OCI-M2 (cell line): Measurements from ENCODE around the gene ITPR2.
"Not testable (repeated sequence)": the region's sequence is repeated elsewhere in the genome, so short reads cannot be mapped to it uniquely, and the experiment has no call there.

Experiments used
- DNase-seq: peaks from one replicate; lab custom pipeline; 2025; ENCODE audit not compliant: unreplicated experiment; lab: John Stamatoyannopoulos, UW

ITPR2 gene

DNA sequence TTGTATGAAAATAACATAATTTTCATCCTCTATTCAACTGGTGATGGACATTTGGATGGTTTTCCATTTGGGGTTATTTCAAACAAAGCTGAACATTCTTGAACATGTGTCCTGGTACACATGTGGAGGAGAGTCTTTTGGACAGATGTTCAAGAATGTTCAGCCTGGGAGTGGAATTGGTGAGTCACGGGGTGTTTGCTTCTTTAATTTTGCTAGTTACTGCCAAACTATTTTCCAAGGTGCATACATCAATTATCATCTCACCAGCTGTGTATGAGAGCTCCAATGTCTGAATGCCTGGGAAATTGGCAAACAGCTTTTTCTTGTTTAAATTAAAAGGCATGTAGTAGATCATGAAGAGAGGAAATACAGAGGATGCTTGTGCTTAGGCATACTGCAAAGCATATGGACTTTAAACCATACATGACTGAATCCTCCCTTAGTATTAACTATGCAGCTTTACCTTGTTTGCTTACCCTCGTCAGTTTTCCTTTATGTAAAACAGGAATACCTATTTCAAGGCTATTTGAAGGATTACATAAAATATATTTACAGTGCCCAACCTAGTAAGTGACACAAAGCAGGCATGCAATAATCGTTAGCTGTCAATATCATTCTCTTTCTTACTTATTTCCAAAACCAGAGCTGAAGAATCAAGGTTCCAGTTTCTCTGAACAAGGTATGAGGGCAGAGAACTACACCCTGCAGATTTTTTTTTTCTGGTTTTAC, 152.1 kb downstream of the ITPR2 start:
- no peak for DNase-seq

DNA sequence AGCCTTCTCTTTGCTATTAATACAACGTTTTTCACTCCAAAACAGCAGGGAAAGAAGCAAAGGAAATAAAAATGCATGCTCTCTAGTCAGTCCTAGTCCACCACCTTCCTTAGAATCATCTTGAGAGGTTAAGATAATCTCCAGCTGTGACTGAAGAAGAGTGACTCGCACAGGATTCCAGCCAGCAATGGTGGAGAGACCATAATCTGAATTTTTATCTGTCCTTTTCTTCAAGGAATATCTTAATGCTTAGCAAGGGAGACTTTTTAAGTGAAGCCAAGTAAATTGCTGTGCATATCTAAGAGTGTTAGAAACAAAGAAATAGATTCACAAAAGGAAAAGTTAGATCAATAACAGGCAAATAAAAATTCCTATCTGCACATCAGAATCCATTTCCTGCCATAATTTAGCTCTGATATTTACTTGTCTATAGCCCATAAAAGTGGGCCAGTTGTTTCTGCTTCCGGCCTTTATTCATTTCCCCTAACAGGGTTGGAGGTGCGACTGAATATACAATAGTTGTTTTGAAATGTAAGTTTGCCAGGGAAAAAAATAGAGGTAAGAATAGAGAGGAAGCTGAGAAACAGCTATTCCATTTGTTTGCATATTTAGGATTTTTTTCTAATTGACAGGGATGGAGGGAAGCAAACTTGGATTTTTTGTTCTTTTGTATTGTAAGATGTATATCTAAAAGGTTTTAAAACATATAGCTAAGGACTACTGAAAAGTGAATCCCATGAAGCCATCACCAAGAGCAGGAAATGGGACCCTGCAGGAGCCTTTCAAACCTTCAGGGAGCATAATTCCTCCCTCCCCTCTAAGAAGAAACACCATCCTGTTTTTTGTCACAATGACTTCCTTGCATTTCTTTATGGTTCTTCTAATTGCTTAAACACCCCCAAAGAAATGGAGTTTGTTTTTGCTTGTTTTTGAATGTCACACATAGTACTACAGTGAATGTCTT, 154.0 kb downstream of the ITPR2 start:
- no peak for DNase-seq

DNA sequence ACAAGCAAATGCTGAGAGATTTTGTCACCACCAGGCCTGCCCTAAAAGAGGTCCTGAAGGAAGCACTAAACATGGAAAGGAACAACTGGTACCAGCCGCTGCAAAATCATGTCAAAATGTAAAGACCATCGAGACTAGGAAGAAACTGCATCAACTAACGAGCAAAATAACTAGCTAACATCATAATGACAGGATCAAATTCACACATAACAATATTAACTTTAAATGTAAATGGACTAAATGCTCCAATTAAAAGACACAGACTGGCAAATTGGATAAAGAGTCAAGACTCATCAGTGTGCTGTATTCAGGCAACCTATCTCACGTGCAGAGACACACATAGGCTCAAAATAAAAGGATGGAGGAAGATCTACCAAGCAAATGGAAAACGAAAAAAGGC, 161.5 kb downstream of the ITPR2 start:
- DNase-seq = not testable (repeated sequence)

DNA sequence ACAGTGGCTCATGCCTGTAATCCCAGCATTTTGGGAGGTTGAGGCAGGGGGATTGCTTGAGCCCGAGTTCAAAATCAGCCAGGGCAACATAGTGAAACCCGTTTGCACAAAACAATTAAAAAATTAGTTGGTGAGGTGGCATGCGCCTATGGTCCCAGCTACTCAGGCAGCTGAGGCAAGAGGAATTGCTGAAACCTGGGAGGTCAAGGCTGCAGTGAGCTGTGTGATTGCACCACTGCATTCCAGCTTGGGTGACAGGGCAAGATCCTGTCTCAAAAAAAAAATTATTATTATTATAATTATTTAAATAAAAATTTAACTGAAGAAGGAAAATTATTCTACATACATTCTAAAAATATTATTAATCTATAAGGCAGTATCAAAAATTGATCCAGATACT, 164.1 kb downstream of the ITPR2 start:
- no peak for DNase-seq

DNA sequence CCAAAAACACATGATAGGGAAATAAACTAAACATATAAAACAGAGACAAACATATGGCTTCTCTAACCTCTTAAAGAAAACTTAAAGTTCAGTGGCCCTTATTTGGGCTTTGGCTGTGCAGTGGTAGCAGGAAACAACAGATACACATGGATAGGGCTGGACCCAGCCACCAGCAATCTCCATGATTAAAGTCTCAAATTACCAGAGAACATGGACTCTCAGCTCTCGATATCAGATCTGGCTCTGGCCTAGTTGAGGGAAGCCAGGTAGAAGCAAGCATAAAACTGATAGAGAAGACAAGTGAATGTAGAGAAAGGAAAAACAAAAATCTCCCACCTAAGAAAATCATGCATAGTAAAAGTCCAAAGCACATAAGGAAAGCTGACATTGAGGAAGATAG, 164.8 kb downstream of the ITPR2 start:
- DNase-seq = no peak

DNA sequence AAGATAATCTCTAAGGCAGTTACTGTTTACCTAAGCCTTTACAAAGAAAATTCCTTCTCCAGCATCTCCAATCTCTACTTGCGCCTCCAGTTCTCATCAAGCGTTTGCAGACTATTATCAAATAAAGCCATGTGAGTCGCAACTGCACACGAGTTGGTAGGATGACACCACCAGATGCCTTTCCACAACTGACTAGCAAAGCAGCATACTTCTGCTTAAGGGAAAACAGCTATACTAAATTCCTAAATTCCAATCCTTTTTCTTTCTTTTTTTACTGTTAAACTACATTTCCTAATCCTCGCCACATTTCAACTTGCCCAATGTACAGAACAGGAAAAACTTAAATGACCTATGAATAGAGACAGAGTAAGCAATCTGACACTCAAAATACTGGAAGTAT, 166.7 kb downstream of the ITPR2 start:
- no peak for DNase-seq

DNA sequence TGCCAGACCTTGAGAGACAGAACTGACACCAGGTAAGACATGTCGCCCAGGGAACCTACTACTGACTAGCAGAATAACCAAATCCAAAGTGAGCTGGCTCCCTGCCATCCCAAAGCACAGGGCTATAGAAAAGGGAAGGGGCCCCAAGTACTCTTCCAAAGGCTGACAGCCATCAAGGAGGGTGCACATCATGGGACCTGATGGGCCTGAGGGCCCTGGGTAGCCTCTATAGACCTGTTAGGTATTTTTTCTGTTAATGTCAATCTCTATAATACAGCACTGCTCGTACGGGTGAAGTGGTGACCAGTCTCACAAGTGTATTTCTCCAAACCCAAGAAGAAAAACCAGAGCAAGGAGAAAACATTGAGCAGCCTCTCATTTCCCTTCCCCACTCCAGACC, 171.6 kb downstream of the ITPR2 start:
- DNase-seq = no peak

DNA sequence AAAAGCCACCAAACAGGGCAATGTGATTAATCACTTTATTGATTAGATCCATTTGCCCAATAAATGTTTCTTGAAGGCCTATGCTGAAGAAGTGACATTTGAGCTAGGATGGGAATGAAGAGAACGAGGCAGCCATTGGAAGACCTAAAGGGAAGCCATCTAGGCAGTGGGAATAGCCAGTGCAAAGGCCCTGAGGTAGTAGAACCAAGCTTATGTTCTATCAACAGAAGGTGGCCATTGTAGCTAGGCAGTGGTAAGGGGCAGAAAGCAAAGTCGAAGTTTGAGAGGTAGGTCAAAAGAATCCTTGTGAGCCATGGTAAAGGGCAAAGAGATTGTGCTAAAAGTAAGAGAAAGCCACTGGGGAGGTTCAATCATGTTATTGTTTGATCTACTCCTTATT, 173.1 kb downstream of the ITPR2 start:
- no peak for DNase-seq

DNA sequence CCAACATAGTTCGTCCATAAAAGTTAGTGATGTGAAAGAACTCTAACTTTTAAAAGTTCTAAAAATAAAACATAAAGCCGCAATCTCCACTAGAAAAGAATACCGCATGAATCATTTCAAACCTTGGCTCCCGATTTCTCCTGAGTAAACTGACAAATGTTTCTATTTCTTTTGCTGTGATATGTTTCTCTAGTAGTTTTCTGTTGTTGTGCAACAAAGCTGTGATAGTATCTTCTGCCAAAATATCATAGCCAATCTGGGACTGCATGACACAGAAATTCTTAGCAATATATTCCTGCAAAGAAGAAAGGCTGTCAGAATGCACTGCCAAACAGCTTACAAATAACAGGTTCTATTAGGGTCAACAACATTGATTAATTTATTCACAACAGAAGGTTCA, 174.0 kb downstream of the ITPR2 start:
- DNase-seq = no peak

DNA sequence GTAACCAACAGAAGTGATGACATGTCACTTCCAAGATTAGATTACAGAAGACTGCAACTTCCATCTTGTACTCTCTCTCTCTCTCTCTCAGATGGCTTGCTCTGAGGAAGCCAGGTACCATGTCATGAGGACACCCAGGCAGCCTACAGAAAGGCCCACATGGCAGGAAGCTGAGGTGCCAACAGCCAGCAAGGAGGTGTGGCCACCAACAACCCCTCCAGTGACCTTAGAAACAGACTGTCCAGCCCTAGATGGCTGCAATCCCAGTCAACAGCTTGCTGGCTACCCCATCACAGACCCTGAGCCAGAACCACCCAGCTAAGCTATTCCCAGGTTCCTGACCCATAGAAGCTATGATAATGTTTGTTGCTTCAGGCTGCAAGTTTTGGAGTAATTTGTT, 178.4 kb downstream of the ITPR2 start:
- DNase-seq = no peak

DNA sequence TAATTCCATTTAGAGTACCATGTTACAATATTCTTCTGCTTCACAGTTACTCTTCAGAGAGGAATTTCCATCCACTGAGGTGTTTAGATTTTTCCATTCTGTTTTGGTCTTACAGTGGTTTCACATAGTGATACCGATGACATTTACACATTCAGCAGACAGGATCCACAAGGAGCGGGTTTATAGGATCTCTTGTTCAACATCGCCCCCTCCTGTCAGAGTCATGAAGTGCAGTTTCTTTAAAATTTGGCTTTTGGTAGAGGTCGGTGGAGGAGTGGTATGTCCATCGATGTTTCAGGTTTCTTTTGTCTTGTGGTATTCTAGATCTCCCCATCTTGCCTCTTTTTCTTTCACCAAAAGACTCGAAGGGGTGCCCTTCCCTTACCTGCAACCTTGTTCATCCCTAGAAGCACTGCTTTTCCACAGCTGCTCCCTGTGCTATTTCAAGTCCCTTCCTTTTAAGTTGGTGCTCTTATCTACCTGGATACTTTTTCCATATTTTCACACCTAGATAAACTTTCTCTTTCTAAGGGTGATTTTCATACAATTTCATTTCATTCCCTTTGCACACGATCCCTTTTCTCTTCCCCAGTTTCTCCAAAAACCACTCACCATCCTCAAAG, 181.3 kb downstream of the ITPR2 start:
- DNase-seq = peak; percentile 1

DNA sequence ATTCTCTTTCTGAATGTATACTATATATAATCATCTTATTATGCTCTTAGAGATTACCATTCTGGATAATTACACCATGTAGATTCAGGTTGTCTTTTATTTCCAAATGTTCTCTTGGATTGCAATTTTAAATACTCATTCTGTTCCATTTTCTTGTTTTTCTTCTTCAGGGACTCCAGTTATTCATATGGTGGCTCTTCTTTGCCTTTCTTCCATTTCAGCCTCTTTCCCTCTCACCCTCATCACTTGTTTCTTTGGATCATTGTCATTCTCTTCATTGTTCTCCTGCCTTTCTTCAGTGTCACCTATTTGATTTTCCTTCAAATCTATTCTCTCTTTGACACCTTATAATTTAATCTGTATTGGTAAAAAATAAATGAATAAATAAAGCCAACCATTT, 182.0 kb downstream of the ITPR2 start:
- no peak for DNase-seq

DNA sequence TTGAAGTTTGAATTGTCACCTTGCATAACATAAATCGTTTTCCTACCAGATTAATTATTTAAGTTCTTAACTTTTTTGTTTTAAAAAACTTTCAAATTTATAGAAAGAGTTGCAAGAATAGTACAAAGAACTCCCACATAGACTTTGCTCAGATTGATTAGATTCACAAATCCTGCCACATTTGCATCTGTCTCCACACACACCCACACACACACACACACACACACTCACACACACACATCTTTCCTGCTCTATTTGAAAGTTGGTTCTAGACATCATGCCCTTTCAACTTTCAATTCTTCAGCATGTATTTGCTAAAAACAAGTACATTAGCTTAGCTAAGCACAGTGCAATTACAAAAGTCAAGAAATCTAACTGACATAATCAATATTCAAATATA, 184.0 kb downstream of the ITPR2 start:
- DNase-seq = no peak

DNA sequence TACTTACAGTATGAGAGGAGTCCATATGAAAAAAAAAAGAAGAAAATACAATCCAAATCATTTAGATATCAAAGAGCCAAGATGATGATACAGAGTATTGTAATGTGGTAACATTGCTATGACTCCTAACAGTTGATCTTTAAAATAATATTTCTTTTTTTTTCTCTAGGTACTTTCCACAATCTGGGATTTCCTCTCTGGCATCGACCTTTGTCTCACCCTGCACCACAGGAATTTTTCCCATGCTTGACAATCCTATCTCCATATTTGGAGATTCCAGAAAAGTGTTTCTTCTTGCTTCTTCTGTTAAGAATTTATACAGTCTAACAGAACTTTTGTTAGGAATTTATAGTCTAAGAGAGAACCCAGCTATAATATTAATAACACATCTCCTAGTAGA, 184.4 kb downstream of the ITPR2 start:
- no peak for DNase-seq

DNA sequence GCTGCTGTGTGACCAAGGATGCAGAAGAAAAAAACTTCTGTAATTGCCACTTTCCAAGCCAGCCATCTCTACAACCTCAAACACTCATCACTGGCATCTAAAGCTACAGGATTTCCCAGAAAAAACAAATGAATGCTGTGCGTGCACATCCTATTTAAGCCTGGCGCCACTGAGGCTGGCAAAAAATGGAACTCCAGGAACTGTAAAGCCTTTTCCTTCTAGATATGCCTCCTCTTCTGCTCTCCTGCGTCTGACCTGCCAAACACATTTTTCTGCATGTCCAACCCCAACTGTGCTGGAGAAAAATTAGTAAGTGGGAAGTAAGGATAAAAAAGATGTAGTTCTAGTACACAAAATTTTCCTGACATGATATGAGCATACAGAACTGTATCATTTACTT, 184.9 kb downstream of the ITPR2 start:
- no peak for DNase-seq

DNA sequence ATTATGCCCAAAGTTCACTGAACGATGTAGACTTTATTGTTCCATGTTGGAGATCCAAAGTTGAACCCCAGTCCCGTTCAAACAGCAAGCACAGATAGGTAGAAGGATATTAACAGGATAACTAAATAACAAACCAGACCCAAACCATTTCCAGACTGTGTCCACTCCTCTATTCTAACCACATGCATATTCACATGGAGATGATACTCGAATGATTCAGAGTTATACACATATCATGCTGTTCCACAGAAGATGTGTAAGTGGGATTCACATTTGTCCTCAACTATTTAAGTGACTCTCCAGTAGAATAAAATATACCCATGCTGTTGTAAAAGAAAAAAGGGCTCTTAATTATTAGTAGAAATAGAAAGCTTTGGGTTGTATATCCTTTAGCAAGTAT, 185.9 kb downstream of the ITPR2 start:
- DNase-seq = no peak

DNA sequence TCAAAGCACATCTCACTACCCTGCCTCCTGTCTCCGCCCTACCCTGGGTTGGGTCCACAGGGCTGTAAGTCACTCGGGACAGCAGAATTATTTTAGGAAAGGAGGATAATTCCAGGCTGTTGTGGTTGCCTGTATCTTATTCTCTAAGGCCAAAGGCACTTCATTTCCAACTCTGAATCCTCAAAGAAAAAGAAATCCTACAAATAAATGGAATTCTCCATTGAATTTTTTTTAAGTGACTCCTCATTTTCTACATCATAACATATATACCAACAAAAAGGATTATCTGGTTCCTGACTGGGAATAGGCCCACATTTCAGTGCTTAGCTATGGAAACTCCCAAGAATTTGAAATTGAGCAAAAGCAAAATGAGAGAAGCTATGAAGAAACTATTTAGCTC, 186.4 kb downstream of the ITPR2 start:
- DNase-seq = no peak

DNA sequence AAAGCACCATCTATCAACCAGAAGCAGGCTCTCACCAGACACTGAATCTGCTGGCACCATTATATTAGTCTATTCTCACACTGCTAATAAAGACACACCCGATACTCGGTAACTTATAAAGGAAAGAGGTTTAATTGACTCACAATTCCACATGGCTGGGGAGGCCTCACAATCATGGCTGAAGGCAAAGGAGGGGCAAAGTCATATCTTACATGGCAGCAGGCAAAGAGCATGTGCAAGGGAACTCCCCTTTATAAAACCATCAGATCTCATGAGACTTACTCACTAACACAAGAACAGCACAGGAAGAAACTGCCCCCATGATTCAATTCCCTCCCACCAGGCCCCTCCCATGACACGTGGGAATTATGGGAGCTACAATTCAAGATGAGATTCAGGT, 188.6 kb downstream of the ITPR2 start:
- DNase-seq = not testable (repeated sequence)

DNA sequence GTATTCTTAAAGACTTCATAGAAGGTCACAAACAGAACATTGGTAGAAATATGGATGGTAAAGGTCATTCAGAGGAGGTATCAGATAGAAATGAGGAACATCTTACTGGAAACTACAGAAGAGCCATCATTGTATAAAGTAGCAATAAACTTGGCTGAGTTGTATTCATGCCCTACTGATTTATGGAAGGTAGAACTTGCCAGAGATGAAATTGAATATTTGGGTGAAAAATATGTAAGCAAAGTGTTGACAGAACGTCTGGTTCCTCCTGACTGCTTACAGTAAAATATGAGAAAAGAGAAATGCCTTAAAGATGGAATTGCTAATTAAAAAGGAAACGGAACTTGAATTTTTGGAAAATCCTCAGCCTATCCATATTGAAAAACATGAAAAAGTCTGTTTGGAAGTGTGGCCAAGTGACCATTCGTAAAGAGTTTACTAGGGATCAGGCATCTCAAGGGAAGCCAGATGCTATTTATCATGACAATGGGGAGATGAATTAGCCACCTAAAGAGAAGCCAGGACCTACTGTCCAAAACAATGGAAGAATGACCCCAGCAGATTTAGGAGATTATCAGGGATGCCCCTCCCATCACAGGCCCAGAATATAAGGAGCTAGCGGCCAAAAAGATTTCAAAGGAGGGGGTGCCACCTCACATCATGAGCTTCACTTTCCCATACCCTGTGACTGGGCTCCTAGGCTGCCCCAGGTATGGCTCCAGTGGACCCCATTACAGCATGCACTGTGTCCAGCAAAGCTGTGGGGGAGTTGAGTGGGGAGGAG, 189.3 kb downstream of the ITPR2 start:
- no peak for DNase-seq

DNA sequence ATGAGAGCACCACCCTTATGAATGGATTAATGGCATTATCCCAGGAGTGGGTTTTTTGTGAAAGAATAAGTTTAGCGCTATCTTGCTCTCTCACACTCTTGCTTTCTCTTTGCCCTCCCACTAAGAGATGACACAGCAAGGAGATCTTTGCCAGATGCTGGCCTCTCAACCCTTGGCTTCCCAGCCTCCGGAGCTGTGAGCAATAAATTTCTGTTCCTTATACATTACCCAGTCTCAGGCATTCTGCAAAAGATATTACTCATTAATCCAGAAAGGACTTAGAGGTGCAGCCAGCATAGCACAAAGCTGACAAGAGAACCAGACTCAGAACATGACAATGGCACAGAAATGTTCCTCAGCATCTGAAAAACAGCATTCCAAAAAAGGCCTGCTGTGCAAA, 190.6 kb downstream of the ITPR2 start:
- DNase-seq = no peak

DNA sequence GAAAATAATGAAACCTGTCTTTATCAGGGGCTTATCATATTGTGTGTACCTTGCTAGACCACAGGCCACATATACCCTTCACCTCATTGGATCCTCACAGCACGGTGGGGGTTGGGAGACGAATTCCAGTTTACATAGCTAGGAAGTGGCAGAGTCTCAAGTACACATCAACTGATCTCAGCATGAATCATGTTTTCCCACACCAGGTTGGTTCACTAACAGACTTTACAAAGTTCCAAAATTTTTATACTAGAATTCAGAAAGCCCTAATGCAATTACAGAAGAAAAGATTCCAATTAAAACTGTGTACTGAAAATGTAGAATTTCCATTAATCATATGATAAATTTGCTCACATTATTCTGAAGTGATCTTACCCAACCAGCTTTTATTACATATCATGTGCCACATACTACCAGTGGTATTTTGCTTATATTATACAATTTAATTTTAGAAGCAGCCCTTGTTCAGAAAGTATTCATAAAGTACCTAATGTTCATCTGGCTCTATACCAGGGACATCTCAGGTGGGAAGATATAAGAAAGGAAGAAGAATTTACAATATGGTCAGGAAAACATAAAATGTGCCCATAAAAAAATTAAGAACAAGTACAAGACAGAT, 196.2 kb downstream of the ITPR2 start:
- no peak for DNase-seq
